Measurements from ENCODE around the gene SEMA3D.

Gene SEMA3D

GRCh38 chr7:85095806-85096205 is 91.0 kb downstream of the SEMA3D start:
- H3K4me3 ChIP-seq (replicated peaks; ENCODE audit: low read depth, low read length) = no peak overlapping the region
- DNase-seq (ENCODE audit: extremely low read depth, low read depth) = no peak
- TF ChIP-seq, protein P1, sequence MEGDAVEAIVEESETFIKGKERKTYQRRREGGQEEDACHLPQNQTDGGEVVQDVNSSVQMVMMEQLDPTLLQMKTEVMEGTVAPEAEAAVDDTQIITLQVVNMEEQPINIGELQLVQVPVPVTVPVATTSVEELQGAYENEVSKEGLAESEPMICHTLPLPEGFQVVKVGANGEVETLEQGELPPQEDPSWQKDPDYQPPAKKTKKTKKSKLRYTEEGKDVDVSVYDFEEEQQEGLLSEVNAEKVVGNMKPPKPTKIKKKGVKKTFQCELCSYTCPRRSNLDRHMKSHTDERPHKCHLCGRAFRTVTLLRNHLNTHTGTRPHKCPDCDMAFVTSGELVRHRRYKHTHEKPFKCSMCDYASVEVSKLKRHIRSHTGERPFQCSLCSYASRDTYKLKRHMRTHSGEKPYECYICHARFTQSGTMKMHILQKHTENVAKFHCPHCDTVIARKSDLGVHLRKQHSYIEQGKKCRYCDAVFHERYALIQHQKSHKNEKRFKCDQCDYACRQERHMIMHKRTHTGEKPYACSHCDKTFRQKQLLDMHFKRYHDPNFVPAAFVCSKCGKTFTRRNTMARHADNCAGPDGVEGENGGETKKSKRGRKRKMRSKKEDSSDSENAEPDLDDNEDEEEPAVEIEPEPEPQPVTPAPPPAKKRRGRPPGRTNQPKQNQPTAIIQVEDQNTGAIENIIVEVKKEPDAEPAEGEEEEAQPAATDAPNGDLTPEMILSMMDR (IDR thresholded peaks at IDR 0.05; ENCODE audit: low read depth, low read length, missing control alignments) = no peak

DNA sequence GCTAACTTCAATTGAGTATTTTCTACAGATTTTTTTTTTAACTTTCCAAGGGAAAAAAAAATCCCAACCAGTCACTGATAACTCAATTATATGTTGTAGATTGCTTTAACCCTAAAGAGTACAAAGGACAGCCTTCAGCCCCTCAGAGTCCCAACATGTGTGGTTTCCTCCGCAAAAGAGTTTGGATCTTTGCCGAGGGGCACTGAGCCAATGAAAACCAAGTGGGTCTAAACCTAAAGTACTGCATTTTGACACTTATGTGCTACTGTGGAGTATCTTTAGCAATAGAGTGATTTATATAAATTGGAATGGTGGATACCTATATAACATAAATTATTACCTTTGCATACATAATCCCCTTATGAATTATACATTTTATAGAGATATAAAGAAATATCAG is 91.5 kb downstream of the SEMA3D start:
- TF ChIP-seq, protein P1 (IDR thresholded peaks at IDR 0.05; ENCODE audit: low read depth, low read length, missing control alignments) = no peak
- no peak for DNase-seq (ENCODE audit: extremely low read depth, low read depth)
- H3K4me3 ChIP-seq (replicated peaks; ENCODE audit: low read depth, low read length) = no peak overlapping the region

DNA sequence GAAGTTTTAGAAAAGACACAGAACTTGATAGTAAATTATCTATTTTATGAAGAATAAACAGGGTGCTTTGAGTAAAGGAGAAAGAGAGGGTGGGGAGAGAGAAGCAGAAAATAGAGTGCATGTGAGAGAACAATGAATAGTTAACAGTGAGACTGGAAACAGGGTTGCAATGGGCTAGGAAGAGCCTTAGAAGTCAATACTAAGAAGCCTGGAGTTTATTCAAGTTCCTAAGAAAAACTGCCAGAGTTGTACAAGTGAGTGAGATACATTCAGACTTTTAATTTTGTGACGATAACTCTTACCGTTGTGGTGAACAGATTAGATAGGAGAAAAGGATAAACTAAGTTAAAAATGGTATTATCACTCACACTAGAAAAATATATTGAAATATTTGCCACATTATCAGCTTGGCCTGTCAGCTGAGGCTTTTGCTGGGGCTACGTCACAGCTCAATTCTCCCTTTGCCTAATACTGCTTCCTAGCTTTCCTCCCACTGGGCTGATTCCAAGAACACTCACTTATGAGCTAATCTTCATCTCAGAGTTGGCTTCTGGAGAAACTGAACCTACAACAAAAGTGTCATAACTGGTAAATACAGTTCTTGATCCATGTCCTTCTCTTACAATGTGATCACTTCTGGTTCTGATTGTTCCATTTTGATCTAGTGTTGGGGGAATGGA is 92.7 kb downstream of the SEMA3D start:
- DNase-seq (ENCODE audit: extremely low read depth, low read depth) = no peak
- H3K4me3 ChIP-seq (replicated peaks; ENCODE audit: low read depth, low read length) = no peak overlapping the region
- TF ChIP-seq, protein P1 (IDR thresholded peaks at IDR 0.05; ENCODE audit: low read depth, low read length, missing control alignments) = no peak

DNA sequence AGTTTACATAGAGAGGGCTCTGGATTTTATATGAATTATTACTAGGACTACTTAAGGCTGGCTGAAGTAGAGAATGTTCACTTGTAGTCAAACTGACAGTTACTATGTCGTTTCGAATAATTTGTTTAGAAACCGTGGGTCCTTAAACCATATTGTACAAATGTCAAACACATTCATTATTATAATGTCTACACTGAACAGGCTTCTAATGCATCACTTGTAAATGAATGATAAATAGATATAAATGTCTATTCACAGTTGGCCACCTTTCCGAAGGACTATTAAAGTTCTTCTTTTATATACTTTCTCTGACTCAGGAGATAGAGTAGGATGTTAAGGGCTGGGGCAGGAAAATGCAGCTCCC is 95.3 kb downstream of the SEMA3D start:
- H3K4me3 ChIP-seq (replicated peaks; ENCODE audit: low read depth, low read length) = no peak overlapping the region
- TF ChIP-seq, protein P1 (IDR thresholded peaks at IDR 0.05; ENCODE audit: low read depth, low read length, missing control alignments) = no peak
- no peak for DNase-seq (ENCODE audit: extremely low read depth, low read depth)

- no peak for DNase-seq (ENCODE audit: extremely low read depth, low read depth)
- TF ChIP-seq, protein P1 (IDR thresholded peaks at IDR 0.05; ENCODE audit: low read depth, low read length, missing control alignments) = no peak
Observed at GRCh38 chr7:85090919-85091564, 95.8 kb downstream of the SEMA3D start.

DNA sequence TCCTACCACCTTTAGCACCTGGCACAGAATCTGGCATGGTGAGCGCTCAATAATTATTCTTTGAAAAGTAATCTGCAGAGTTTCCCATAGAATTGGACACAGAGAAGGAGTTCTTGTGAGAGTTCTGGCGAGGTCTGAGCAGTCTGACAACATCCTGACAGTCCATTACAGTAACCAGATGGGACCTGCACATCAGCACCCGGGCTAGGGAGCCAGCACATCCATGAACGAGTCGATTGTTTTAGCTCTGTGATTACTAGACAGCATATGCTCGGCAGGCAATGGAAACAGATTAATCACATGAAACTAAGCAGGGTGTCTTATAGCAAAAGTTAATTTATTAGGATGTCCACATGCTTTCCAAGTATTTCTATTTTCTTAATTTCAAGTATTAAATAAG is 96.7 kb downstream of the SEMA3D start:
- DNase-seq (ENCODE audit: extremely low read depth, low read depth) = no peak
- TF ChIP-seq, protein P1 (IDR thresholded peaks at IDR 0.05; ENCODE audit: low read depth, low read length, missing control alignments) = no peak
- no peak overlapping the region for H3K4me3 ChIP-seq (replicated peaks; ENCODE audit: low read depth, low read length)

More at GRCh38 chr7:85090919-85091564, 95.8 kb downstream of the SEMA3D start:
- no peak overlapping the region for H3K4me3 ChIP-seq (replicated peaks; ENCODE audit: low read depth, low read length)

Data from HFF-Myc (cell line).